Stimulated activated naive CD8-positive, alpha-beta T cell treated with anti-CD3 and anti-CD28 coated beads, Interleukin-15, Interleukin-2, amounts not matched to agents 100 U/mL and 50 U/mL, for 24 hours (primary cell): ENCODE measurements around the gene ACAP2.
A peak's percentile ranks its signal among the peaks of the same experiment; 100 is the strongest.
"Not testable (repeated sequence)": the region's sequence is repeated elsewhere in the genome, so short reads cannot be mapped to it uniquely, and the experiment has no call there.

Experiments
- ATAC-seq: fragments of 150-1000 bp; cut with Tn5 transposase; one replicate; pipeline ENCODE4 v1.10.0; 2021
- DNase-seq: peaks from one replicate; pipeline ENCODE4 v3.0.0; 2021

The ACAP2 gene

GRCh38 chr3:195442573-195443390 lies at the start of gene ACAP2:
Gene ACAP2 (minus strand): TSS chr3:195443020. CDS start chr3:195442847, 173 bp downstream.
- ATAC-seq: peak; percentile 96
- peak; percentile 100 for DNase-seq

DNA sequence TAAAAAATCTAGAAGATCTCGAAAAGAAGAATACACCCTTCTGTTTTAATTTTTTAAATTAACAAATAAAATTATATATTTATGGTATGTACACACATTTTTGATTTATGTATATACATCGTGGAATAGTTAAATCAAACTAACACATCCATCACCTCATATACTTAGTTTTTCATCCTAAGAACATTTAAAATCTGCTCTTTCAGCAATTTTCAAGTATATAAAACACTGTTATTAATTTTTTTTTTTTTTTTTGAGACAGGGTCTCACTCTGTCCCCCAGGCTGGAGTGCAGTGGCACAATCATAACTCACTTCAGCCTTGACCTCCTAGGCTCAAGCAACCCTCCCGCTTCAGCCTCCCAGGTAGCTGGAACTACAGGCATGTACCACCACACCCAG lies 32.8 kb upstream of the ACAP2 start:
- no peak for ATAC-seq
- DNase-seq: no peak

DNA sequence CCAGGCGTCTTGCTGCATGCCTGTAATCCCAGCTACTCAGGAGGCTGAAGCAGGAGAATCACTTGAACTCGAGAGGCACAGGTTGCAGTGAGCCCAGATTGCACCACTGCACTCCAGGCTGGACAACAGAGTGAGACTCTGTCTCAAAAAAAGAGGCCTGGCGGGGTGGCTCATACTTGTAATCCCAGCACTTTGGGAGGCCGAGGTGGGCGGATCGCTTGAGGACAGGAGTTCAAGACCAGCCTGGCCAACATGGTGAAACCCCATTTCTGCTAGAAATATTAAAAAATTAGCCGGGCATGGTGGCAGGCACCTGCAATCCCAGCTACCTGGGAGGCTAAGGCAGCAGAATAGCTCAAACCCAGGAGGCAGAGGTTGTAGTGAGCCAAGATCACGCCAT lies 32.3 kb upstream of the ACAP2 start:
- not testable (repeated sequence) for DNase-seq, ATAC-seq

- DNase-seq: no peak
- ATAC-seq: no peak
These were observed 26.0 kb upstream of the ACAP2 start for GRCh38 chr3:195468841-195469240.

GRCh38 chr3:195468391-195468776 lies 25.6 kb upstream of the ACAP2 start:
- ATAC-seq (no peak), DNase-seq (no peak)

- ATAC-seq (peak; percentile 71), DNase-seq (no peak)
These were observed 25.0 kb upstream of the ACAP2 start for GRCh38 chr3:195467641-195468390.

GRCh38 chr3:195466251-195466650 lies 23.4 kb upstream of the ACAP2 start:
- DNase-seq (no peak), ATAC-seq (no peak)

GRCh38 chr3:195462922-195463321 lies 20.1 kb upstream of the ACAP2 start:
- not testable (repeated sequence) for ATAC-seq, DNase-seq

DNA sequence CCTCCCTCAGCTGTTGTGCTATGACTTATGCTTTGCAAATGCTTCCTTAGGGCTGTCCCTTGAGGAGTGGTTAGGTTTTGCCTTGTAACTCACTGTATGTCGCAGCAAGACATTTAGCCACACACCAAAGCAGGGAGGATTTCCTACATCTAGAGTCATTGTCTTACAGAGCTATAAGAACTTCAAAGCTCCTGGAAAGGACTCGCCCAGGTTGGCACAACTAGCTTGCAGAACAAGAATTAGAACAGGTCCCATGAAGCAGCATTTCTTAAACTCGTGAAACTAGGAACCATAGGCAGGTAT lies 19.4 kb upstream of the ACAP2 start:
- no peak for DNase-seq
- no peak for ATAC-seq

GRCh38 chr3:195461594-195462307 lies 18.9 kb upstream of the ACAP2 start:
- DNase-seq (no peak), ATAC-seq (no peak)

DNA sequence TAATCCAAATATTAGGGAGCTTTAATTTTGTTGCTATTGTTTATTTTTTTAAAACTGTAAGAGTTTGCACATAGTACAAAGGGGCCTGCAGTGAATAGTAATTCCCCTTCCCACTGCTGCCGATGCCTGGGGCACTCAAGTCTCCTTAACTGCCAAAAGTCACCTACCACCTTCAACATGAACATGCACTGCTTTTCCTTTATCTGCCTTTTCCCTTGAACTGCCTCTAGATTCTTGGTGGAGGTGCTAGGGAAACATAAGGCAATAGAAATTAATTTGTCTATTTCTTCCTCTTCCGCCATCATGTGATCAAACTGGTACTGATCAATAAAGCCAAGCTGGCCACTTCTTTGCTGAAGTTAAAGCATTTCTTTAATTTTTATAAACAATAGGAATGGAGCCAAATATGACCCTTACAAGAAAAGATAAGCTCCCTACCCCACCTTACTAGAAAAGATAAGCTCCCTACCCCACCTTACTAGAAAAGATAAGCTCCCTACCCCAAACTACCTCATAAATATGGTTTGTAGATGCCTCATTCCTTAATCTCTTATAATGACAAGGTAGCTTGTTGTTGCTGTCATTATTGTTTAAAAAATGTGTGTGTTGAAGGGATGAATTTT lies 17.4 kb upstream of the ACAP2 start:
- no peak for ATAC-seq

DNA sequence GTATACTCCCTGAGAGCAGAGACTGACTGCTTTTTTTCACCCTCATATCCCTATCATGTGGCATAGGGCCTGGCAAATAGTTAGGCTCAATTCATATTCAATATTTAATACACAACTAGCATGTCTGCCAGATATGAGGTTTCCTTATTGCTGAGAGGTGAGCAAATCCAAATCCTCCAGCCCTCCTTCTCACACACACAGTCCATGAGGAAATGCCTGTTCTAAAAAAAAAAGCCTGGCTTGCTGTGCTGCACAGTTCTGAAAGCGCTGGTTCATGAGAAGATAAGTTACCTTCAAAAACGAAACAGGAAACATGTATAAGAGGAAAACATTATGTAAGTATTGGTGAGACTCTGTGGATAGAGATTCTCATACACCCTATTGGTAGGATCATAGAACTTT lies 15.5 kb upstream of the ACAP2 start:
- DNase-seq: no peak
- ATAC-seq: peak; percentile 83

More for the DNA sequence above, 17.4 kb upstream of the ACAP2 start:
- no peak for DNase-seq

- DNase-seq: no peak
- ATAC-seq: no peak
These were observed 13.0 kb upstream of the ACAP2 start for GRCh38 chr3:195455789-195456188.

- ATAC-seq: no peak
These were observed 10.4 kb upstream of the ACAP2 start for GRCh38 chr3:195453236-195453635.

DNA sequence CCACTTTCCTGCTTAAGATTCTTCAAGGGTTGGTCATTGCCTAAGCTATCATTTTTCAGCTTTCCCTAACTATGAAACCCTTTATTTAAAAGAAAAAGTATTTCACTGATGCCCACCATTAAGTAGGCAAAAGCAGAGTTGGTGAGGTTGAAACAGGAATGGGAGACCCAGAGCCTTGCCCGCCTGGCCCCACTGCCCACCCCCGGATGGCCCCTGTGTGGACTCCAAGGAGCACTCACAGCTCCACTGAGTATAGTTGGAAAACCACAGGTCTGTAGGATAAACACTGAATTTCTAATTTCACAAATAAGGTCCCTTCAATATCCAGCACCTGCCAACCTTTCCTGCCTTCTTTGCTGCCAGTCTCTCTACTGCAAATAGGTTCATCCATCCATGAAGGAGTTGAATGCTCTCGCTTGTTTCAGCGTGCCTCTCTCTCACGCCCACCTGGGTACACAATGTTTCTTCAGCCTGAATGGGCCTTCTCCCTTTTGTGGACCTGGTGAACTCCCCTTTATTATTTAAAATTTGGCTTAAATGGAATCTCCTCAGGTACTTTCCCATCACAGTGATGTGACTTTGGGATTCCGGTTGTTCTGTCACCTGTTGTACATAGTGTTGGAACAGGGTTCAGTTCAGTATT lies 8.7 kb upstream of the ACAP2 start:
- no peak for ATAC-seq

More at GRCh38 chr3:195453236-195453635, 10.4 kb upstream of the ACAP2 start:
- no peak for DNase-seq

GRCh38 chr3:195450731-195451229 lies 8.0 kb upstream of the ACAP2 start:
- no peak for ATAC-seq
- DNase-seq: no peak

More for the DNA sequence above, 8.7 kb upstream of the ACAP2 start:
- no peak for DNase-seq

GRCh38 chr3:195448205-195448875 lies 5.5 kb upstream of the ACAP2 start:
- no peak for ATAC-seq
- no peak for DNase-seq

DNA sequence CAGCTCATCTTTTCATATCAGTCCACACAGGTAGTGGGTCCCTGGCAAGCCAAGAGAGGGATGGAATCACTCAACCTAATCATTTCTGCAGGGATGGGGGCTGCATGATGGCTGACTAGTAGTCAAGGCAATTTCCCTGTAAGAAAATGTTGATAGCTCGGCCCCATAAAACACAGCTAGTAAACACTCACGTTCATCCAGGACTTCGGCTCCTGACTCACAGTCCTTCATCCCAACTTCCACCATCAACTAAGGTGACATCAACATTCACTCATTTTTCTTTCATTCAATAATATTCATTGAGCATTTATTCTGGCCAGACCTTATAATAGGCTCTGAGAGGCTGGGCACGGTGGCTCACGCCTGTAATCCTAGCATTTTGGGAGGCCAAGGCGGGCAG lies 4.4 kb upstream of the ACAP2 start:
- DNase-seq: no peak
- no peak for ATAC-seq

DNA sequence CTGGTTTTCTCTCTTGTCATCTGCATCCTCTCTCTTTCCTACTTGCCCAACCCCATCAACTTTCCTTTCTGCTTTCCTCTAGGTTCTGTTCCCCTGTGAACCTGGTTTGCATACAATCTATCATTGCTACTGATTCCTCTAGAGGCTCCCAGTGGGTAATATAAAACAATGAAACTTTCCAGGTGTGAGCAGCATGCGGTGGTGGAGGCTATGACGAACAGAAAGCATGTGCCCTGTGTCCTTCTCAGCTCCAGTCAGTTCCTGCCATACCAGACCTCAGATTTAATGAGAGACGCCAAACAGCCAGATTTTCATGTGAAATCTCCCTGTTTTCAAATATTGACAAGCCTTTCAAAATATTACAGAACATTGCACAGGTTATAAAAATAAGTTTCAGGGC lies 3.5 kb upstream of the ACAP2 start:
- DNase-seq (no peak), ATAC-seq (no peak)

DNA sequence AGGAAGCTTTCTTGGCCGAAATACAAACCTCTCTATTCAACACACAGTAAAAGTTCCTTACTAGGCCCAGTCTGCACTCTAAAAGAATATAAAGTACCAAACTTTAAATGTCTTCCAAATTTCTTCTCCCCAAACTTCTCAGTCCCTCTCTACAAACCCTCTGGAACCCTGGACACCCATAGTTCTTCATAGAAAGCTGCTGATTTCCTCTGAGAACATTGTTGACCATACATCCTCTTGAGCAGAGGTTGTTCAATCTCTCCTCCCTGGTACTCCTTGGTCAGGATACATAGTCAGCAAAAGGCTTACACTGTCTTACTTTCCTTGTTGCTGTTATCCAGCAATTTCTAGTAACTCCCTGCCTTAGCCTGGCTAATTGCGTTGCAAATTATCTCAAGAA lies 3.1 kb upstream of the ACAP2 start:
- DNase-seq: no peak
- no peak for ATAC-seq

- ATAC-seq: no peak
- peak; percentile 11 for DNase-seq
These were observed 670 bp upstream of the ACAP2 start for GRCh38 chr3:195443391-195443989.
